Measurements from ENCODE around the gene ITM2C. TPM values are rescaled to one million over a fixed set of nuclear protein-coding genes. Genes with fewer than 3 reads are reported as not detected.
A peak's percentile ranks its signal among the peaks of the same experiment; 100 is the strongest.

Gene ITM2C
- total and polyA plus RNA-seq, 2 of the 13 experiments (the other 11 are each of a cell fraction or from before 2014, with no cell fraction given) = 70.5 to 270 TPM

DNA sequence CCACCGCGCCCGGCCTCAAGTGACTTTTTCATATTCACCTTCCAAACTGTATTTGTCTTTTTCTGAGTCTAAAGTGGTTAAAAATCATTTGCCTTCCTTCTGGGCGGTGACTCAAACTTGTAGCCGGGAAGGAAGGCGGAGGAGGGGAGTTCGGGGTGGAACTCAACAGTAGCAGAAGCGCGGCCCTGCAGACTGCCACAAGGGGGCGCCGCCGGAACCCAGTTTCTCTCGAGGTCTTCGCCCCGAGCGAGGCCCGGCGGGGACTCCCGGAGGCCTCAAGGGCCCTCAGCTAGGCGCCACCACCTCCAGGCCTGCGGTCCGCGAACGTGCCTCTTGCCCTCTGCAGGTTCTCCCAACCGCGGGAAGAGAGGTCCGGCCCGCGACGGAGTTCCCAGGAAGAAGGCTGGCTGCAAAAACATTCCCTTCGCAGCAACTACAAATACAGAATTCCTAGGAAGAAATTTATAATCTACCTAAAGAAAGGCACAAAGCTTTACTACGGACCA lies 16.8 kb upstream of the ITM2C start (continued):
- TF ChIP-seq, protein P1, sequence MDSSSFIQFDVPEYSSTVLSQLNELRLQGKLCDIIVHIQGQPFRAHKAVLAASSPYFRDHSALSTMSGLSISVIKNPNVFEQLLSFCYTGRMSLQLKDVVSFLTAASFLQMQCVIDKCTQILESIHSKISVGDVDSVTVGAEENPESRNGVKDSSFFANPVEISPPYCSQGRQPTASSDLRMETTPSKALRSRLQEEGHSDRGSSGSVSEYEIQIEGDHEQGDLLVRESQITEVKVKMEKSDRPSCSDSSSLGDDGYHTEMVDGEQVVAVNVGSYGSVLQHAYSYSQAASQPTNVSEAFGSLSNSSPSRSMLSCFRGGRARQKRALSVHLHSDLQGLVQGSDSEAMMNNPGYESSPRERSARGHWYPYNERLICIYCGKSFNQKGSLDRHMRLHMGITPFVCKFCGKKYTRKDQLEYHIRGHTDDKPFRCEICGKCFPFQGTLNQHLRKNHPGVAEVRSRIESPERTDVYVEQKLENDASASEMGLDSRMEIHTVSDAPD (CRISPR knock-in tag; IDR thresholded peaks at IDR 0.05) = no peak
- TF ChIP-seq RAD21 (CRISPR knock-in tag; IDR thresholded peaks at IDR 0.05) (peak; percentile 86), ZNF549 (CRISPR knock-in tag; IDR thresholded peaks at IDR 0.05) (no peak), ZNF562 (CRISPR knock-in tag; IDR thresholded peaks at IDR 0.05; ENCODE audit: borderline replicate concordance) (no peak), ZSCAN25 (CRISPR knock-in tag; IDR thresholded peaks at IDR 0.05) (no peak; the same call in 1 of the 2 replicates), ZNF777 (CRISPR knock-in tag; IDR thresholded peaks at IDR 0.05) (no peak), SOX6 (IDR thresholded peaks at IDR 0.05) (no peak), SOX6 (CRISPR knock-in tag; IDR thresholded peaks at IDR 0.05) (peak; percentile 26; the same call in 1 of the 2 replicates), NBN (conservative IDR thresholded peaks at IDR 0.05) (no peak), HMG20B (CRISPR knock-in tag; conservative IDR thresholded peaks at IDR 0.05) (no peak), RFXANK (CRISPR knock-in tag; IDR thresholded peaks at IDR 0.05) (no peak), ZNF343 (CRISPR knock-in tag; IDR thresholded peaks at IDR 0.05) (no peak)
- TF ChIP-seq, protein P2, sequence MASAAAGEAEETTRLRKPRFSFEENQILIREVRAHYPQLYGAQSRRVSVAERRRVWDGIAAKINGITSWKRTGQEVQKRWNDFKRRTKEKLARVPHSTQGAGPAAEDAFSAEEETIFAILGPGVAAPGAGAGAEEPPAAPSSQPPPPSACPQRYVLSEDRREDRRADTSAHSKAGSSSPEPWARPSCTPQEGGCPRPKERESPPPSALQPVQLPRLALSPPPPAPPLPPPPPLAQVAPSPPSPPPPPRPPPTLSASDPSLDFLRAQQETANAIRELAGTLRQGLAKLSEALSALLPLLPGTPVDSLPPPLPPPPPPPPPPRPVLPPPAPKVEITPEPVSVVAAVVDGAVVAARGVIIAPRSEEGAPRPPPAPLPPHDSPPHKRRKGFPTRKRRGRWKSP (CRISPR knock-in tag; IDR thresholded peaks at IDR 0.05) = no peak
- TF ChIP-seq, protein P3, sequence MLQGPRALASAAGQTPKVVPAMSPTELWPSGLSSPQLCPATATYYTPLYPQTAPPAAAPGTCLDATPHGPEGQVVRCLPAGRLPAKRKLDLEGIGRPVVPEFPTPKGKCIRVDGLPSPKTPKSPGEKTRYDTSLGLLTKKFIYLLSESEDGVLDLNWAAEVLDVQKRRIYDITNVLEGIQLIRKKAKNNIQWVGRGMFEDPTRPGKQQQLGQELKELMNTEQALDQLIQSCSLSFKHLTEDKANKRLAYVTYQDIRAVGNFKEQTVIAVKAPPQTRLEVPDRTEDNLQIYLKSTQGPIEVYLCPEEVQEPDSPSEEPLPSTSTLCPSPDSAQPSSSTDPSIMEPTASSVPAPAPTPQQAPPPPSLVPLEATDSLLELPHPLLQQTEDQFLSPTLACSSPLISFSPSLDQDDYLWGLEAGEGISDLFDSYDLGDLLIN (CRISPR knock-in tag; IDR thresholded peaks at IDR 0.05; ENCODE audit: borderline replicate concordance) = no peak
- TF ChIP-seq, protein P4, sequence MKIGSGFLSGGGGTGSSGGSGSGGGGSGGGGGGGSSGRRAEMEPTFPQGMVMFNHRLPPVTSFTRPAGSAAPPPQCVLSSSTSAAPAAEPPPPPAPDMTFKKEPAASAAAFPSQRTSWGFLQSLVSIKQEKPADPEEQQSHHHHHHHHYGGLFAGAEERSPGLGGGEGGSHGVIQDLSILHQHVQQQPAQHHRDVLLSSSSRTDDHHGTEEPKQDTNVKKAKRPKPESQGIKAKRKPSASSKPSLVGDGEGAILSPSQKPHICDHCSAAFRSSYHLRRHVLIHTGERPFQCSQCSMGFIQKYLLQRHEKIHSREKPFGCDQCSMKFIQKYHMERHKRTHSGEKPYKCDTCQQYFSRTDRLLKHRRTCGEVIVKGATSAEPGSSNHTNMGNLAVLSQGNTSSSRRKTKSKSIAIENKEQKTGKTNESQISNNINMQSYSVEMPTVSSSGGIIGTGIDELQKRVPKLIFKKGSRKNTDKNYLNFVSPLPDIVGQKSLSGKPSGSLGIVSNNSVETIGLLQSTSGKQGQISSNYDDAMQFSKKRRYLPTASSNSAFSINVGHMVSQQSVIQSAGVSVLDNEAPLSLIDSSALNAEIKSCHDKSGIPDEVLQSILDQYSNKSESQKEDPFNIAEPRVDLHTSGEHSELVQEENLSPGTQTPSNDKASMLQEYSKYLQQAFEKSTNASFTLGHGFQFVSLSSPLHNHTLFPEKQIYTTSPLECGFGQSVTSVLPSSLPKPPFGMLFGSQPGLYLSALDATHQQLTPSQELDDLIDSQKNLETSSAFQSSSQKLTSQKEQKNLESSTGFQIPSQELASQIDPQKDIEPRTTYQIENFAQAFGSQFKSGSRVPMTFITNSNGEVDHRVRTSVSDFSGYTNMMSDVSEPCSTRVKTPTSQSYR (CRISPR knock-in tag; IDR thresholded peaks at IDR 0.05; ENCODE audit: borderline replicate concordance) = 0 out of 2 replicates have a peak, but pooled peaks have one; percentile 35
- TF ChIP-seq, protein P5, sequence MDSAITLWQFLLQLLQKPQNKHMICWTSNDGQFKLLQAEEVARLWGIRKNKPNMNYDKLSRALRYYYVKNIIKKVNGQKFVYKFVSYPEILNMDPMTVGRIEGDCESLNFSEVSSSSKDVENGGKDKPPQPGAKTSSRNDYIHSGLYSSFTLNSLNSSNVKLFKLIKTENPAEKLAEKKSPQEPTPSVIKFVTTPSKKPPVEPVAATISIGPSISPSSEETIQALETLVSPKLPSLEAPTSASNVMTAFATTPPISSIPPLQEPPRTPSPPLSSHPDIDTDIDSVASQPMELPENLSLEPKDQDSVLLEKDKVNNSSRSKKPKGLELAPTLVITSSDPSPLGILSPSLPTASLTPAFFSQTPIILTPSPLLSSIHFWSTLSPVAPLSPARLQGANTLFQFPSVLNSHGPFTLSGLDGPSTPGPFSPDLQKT (CRISPR knock-in tag; IDR thresholded peaks at IDR 0.05; ENCODE audit: borderline replicate concordance) = no peak
- TF ChIP-seq, protein P6, sequence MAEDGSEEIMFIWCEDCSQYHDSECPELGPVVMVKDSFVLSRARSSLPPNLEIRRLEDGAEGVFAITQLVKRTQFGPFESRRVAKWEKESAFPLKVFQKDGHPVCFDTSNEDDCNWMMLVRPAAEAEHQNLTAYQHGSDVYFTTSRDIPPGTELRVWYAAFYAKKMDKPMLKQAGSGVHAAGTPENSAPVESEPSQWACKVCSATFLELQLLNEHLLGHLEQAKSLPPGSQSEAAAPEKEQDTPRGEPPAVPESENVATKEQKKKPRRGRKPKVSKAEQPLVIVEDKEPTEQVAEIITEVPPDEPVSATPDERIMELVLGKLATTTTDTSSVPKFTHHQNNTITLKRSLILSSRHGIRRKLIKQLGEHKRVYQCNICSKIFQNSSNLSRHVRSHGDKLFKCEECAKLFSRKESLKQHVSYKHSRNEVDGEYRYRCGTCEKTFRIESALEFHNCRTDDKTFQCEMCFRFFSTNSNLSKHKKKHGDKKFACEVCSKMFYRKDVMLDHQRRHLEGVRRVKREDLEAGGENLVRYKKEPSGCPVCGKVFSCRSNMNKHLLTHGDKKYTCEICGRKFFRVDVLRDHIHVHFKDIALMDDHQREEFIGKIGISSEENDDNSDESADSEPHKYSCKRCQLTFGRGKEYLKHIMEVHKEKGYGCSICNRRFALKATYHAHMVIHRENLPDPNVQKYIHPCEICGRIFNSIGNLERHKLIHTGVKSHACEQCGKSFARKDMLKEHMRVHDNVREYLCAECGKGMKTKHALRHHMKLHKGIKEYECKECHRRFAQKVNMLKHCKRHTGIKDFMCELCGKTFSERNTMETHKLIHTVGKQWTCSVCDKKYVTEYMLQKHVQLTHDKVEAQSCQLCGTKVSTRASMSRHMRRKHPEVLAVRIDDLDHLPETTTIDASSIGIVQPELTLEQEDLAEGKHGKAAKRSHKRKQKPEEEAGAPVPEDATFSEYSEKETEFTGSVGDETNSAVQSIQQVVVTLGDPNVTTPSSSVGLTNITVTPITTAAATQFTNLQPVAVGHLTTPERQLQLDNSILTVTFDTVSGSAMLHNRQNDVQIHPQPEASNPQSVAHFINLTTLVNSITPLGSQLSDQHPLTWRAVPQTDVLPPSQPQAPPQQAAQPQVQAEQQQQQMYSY (CRISPR knock-in tag; IDR thresholded peaks at IDR 0.05) = 0 out of 2 replicates have a peak, but pooled peaks have one; percentile 43
- TF ChIP-seq, protein P7, sequence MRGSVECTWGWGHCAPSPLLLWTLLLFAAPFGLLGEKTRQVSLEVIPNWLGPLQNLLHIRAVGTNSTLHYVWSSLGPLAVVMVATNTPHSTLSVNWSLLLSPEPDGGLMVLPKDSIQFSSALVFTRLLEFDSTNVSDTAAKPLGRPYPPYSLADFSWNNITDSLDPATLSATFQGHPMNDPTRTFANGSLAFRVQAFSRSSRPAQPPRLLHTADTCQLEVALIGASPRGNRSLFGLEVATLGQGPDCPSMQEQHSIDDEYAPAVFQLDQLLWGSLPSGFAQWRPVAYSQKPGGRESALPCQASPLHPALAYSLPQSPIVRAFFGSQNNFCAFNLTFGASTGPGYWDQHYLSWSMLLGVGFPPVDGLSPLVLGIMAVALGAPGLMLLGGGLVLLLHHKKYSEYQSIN (CRISPR knock-in tag; IDR thresholded peaks at IDR 0.05; ENCODE audit: borderline replicate concordance) = no peak
